Breast epithelium (tissue), 3 donors: ENCODE data around the gene CAV2.

Source experiments
- CTCF ChIP-seq, 3 donors: fragments of 450-650 bp; IDR thresholded peaks; one replicate each; pipeline ENCODE4 v1.5.1; 2016 to 2017; ENCODE audit warnings: antibody characterized with exemption in 3 of 3, mild to moderate bottlenecking in 3 of 3, moderate library complexity in 3 of 3
- POLR2AphosphoS5 ChIP-seq, 3 donors: sonication (generic); formaldehyde crosslinking; IDR thresholded peaks; one replicate each; pipeline ENCODE4 v1.6.1; 2017; ENCODE audit warnings: antibody characterized with exemption in 3 of 3

- TF ChIP-seq CTCF (IDR thresholded peaks at IDR 0.05) (no peak), POLR2AphosphoS5 (IDR thresholded peaks at IDR 0.05) (no peak)
Observed at GRCh38 chr7:116549370-116549769, 49.8 kb downstream of the CAV2 start.
